H9 (cell line): ENCODE measurements around the gene CSRNP3. TPM values are rescaled to one million over a fixed set of nuclear protein-coding genes. Genes with fewer than 3 reads are reported as not detected.

Experiments
- DNase-seq: peaks from one replicate; pipeline ENCODE4 v3.0.0-alpha.2; 2017
- H2AFZ ChIP-seq: one replicate; pipeline ENCODE4 v1.6.1; 2013; ENCODE audit warnings: mild to moderate bottlenecking, low read length, control low read depth, moderate library complexity
- H2AK5ac ChIP-seq: 2 replicates; pipeline ENCODE4 v1.6.1; 2013; ENCODE audit warnings: low read length, control low read depth, mixed read lengths; ENCODE audit not compliant: insufficient read length
- H2BK120ac ChIP-seq: one replicate; pipeline ENCODE4 v1.6.1; 2013; ENCODE audit warnings: low read depth, mild to moderate bottlenecking, low read length, control low read depth, inconsistent platforms; ENCODE audit not compliant: poor library complexity, severe bottlenecking
- H2BK12ac ChIP-seq: 2 replicates; pipeline ENCODE4 v1.6.1; 2013; ENCODE audit warnings: low read length, control low read depth, mixed read lengths, low read depth; ENCODE audit not compliant: insufficient read length
- H2BK15ac ChIP-seq: 2 replicates; pipeline ENCODE4 v1.6.1; 2013; ENCODE audit warnings: low read depth, low read length, control low read depth
- H2BK20ac ChIP-seq: one replicate; pipeline ENCODE4 v1.6.1; 2013; ENCODE audit warnings: low read depth, mild to moderate bottlenecking, low read length, control low read depth, inconsistent platforms; ENCODE audit not compliant: poor library complexity, severe bottlenecking
- H2BK5ac ChIP-seq: 2 replicates; pipeline ENCODE4 v1.6.1; 2013; ENCODE audit warnings: low read length, control low read depth, mixed read lengths; ENCODE audit not compliant: insufficient read length
- H3K14ac ChIP-seq: 2 replicates; pipeline ENCODE4 v1.6.1; 2013; ENCODE audit warnings: low read length, control low read depth; ENCODE audit not compliant: insufficient read depth
- H3K18ac ChIP-seq: 2 replicates; pipeline ENCODE4 v1.6.1; 2013; ENCODE audit warnings: low read depth, mild to moderate bottlenecking, mixed read lengths, low read length, control low read depth; ENCODE audit not compliant: insufficient read length
- H3K23ac ChIP-seq: 2 replicates; pipeline ENCODE4 v1.6.1; 2013; ENCODE audit warnings: low read length, control low read depth, mixed read lengths, low read depth; ENCODE audit not compliant: insufficient read length
- H3K23me2 ChIP-seq: 2 replicates; pipeline ENCODE4 v1.6.1; 2013; ENCODE audit warnings: low read depth, mild to moderate bottlenecking, mixed read lengths, low read length, control low read depth; ENCODE audit not compliant: insufficient read length, poor library complexity, severe bottlenecking
- H3K27ac ChIP-seq: 2 replicates; pipeline ENCODE4 v1.5.1; 2013; ENCODE audit warnings: low read length, control low read depth, mixed read lengths, low read depth; ENCODE audit not compliant: insufficient read length
- H3K27me3 ChIP-seq: 2 replicates; pipeline ENCODE4 v1.6.1; 2013; ENCODE audit warnings: low read length, control low read depth, inconsistent platforms; ENCODE audit not compliant: insufficient read depth
- H3K4ac ChIP-seq: 2 replicates; pipeline ENCODE4 v1.6.1; 2013; ENCODE audit warnings: low read depth, mild to moderate bottlenecking, control low read depth, inconsistent platforms, low read length, moderate library complexity
- H3K4me1 ChIP-seq: 2 replicates; pipeline ENCODE4 v1.6.1; 2013; ENCODE audit warnings: low read length, control low read depth, inconsistent platforms; ENCODE audit not compliant: insufficient read depth
- H3K4me2 ChIP-seq: 2 replicates; pipeline ENCODE4 v1.6.1; 2013; ENCODE audit warnings: low read length, control low read depth, mixed read lengths; ENCODE audit not compliant: insufficient read length, insufficient read depth
- H3K56ac ChIP-seq: 2 replicates; pipeline ENCODE4 v1.6.1; 2013; ENCODE audit warnings: low read depth, mild to moderate bottlenecking, mixed read lengths, low read length, control low read depth; ENCODE audit not compliant: insufficient read length
- H3K79me1 ChIP-seq: 2 replicates; pipeline ENCODE4 v1.6.1; 2013; ENCODE audit warnings: low read depth, mild to moderate bottlenecking, moderate library complexity, low read length, control low read depth, inconsistent platforms; ENCODE audit not compliant: insufficient read depth, poor library complexity, severe bottlenecking
- H3K79me2 ChIP-seq: 2 replicates; pipeline ENCODE4 v1.6.1; 2013; ENCODE audit warnings: low read length, control low read depth, inconsistent platforms; ENCODE audit not compliant: insufficient read depth
- H3K9ac ChIP-seq: 2 replicates; pipeline ENCODE4 v1.6.1; 2013; ENCODE audit warnings: low read length, control low read depth, mixed read lengths; ENCODE audit not compliant: insufficient read length; ENCODE audit errors: extremely low read depth
- H3K9me3 ChIP-seq: one replicate; pipeline ENCODE4 v1.6.1; 2013; ENCODE audit warnings: low read depth, low read length, inconsistent platforms; ENCODE audit not compliant: control insufficient read depth
- H3T11ph ChIP-seq: one replicate; pipeline ENCODE4 v1.6.1; 2013; ENCODE audit warnings: mild to moderate bottlenecking, low read length, control low read depth, inconsistent platforms
- H4K20me1 ChIP-seq: one replicate; pipeline ENCODE4 v1.6.1; 2013; ENCODE audit not compliant: control insufficient read depth, insufficient read length, insufficient read depth
- H4K5ac ChIP-seq: 2 replicates; pipeline ENCODE4 v1.6.1; 2013; ENCODE audit warnings: low read depth, mild to moderate bottlenecking, mixed read lengths, low read length, control low read depth; ENCODE audit not compliant: insufficient read length
- H4K8ac ChIP-seq: replicated peaks from 2 replicates; pipeline ENCODE4 v1.6.1; 2013; ENCODE audit warnings: low read length, control low read depth, mixed read lengths, low read depth; ENCODE audit not compliant: insufficient read length
- H4K91ac ChIP-seq: 2 replicates; pipeline ENCODE4 v1.6.1; 2013; ENCODE audit warnings: low read depth, mild to moderate bottlenecking, moderate library complexity, mixed read lengths, low read length, control low read depth; ENCODE audit not compliant: insufficient read length
- H3K27ac Mint-ChIP-seq, 3 experiments: 2 replicates in 2 of 3; 3 replicates in 1 of 3; pipeline ENCODE4 v1.8.0; 2020 to 2021; ENCODE audit warnings: mixed read lengths in 3 of 3, mild to moderate bottlenecking in 1 of 3, moderate library complexity in 1 of 3
- H3K27me3 Mint-ChIP-seq: 2 replicates; pipeline ENCODE4 v1.8.0; 2021; ENCODE audit warnings: low read depth, mild to moderate bottlenecking, moderate library complexity, mixed read lengths
- H3K36me3 Mint-ChIP-seq, 3 experiments: 2 replicates in 2 of 3; 3 replicates in 1 of 3; pipeline ENCODE4 v1.8.0; 2020 to 2021; ENCODE audit warnings: low read depth in 3 of 3, mixed read lengths in 3 of 3; ENCODE audit not compliant: insufficient read depth in 1 of 3
- H3K4me1 Mint-ChIP-seq, 2 experiments: 2 replicates each; pipeline ENCODE4 v1.8.0; 2020; ENCODE audit warnings: mixed read lengths in 2 of 2
- H3K4me3 Mint-ChIP-seq, 2 experiments: 2 replicates in 1 of 2; 3 replicates in 1 of 2; pipeline ENCODE4 v1.8.0; 2020 to 2021; ENCODE audit warnings: mild to moderate bottlenecking in 2 of 2, mixed read lengths in 2 of 2, moderate library complexity in 1 of 2
- H3K9me3 Mint-ChIP-seq, 2 experiments: 2 replicates in 1 of 2; 3 replicates in 1 of 2; pipeline ENCODE4 v1.8.0; 2020; ENCODE audit warnings: mild to moderate bottlenecking in 2 of 2, mixed read lengths in 2 of 2, moderate library complexity in 1 of 2
- CTCF ChIP-seq: fragments of 200-600 bp; sonication (generic); conservative IDR thresholded peaks from 3 replicates; pipeline ENCODE4 v1.8.0; 2021; ENCODE audit warnings: antibody characterized with exemption, mild to moderate bottlenecking
- WGBS: extraction: QIAGEN DNeasy Blood & Tissue Kit; methylation state at CpG from one replicate; pipeline ENCODE4 v1.1.7; 2013; ENCODE audit warnings: missing lambda C conversion rate, low lambda C conversion rate, mixed read lengths; ENCODE audit not compliant: insufficient read length; ENCODE audit errors: extremely low coverage; 5-methylcytosine and 5-hydroxymethylcytosine counted together
- total RNA-seq: library from RNA; stranded (reverse); gene quantifications from 2 replicates; pipeline ENCODE4 v1.2.1, GENCODE V29; 2021

Gene CSRNP3
- total RNA-seq, 1 experiment from 2014 or later = 3.6 TPM

- Mint-ChIP-seq H3K4me3 (no peak overlapping the region), H3K27me3 (no peaks in the 10 kb centered on the region), H3K36me3 (peaks cover 0 to under 1% (median 0%) of the 10 kb centered on the region in 3 experiments; a peak in 2 of 7 replicates), H3K27ac (no peak overlapping the region), H3K4me1 (no peaks in the 10 kb centered on the region), H3K9me3 (no peaks in the 10 kb centered on the region)
- Histone ChIP-seq H3K23ac (no peak overlapping the region), H4K91ac (no peak overlapping the region), H3K9ac (no peak overlapping the region), H3K27ac (no peak overlapping the region), H3K4me1 (no peaks in the 10 kb centered on the region), H3K18ac (no peak overlapping the region), H3K56ac (no peak overlapping the region), H2AFZ (no peak overlapping the region), H2BK120ac (no peak overlapping the region), H3K23me2 (no peaks in the 10 kb centered on the region), H2BK15ac (no peak overlapping the region), H3K14ac (no peak overlapping the region), H3K4ac (no peak overlapping the region), H3T11ph (no peak overlapping the region), H3K79me1 (no peaks in the 10 kb centered on the region), H2BK5ac (no peak overlapping the region), H4K8ac (no peak overlapping the region), H3K4me2 (no peak overlapping the region), H4K5ac (no peak overlapping the region), H3K79me2 (no peaks in the 10 kb centered on the region), H2BK20ac (no peak overlapping the region), H2AK5ac (no peak overlapping the region), H4K20me1 (no peaks in the 10 kb centered on the region), H3K9me3 (no peaks in the 10 kb centered on the region), H2BK12ac (no peak overlapping the region), H3K27me3 (no peaks in the 10 kb centered on the region)
- no peak for DNase-seq
- no peak for TF ChIP-seq CTCF
- no CpG with 5 or more reads among the region's 2 CpGs for WGBS
Measured at GRCh38 chr2:165500001-165500400, 30.5 kb downstream of the CSRNP3 start.
